ENCODE data around the gene ARPC5.

Gene ARPC5

GRCh38 chr1:183596500-183596899 lies 39.1 kb downstream of the ARPC5 start:
- TF ChIP-seq TOX (CRISPR knock-in tag; IDR thresholded peaks at IDR 0.05; ENCODE audit: borderline replicate concordance) (no peak), ARNTL (CRISPR knock-in tag; IDR thresholded peaks at IDR 0.05; ENCODE audit: borderline replicate concordance, low read depth) (no peak), SNAI2 (CRISPR knock-in tag; IDR thresholded peaks at IDR 0.05) (no peak), ISL1 (CRISPR knock-in tag; IDR thresholded peaks at IDR 0.05) (no peak), CREB5 (CRISPR knock-in tag; IDR thresholded peaks at IDR 0.05; ENCODE audit: low read depth) (no peak), ZNF565 (CRISPR knock-in tag; conservative IDR thresholded peaks at IDR 0.05; ENCODE audit: low read depth) (no peak), ZNF70 (CRISPR knock-in tag; IDR thresholded peaks at IDR 0.05) (no peak), ZNF8 (CRISPR knock-in tag; IDR thresholded peaks at IDR 0.05) (no peak), OSR1 (CRISPR knock-in tag; IDR thresholded peaks at IDR 0.05) (no peak), TCF4 (CRISPR knock-in tag; IDR thresholded peaks at IDR 0.05; ENCODE audit: borderline replicate concordance) (no peak), ZFP3 (CRISPR knock-in tag; IDR thresholded peaks at IDR 0.05) (no peak), GLIS3 (CRISPR knock-in tag; IDR thresholded peaks at IDR 0.05) (no peak), POU6F1 (CRISPR knock-in tag; IDR thresholded peaks at IDR 0.05; ENCODE audit: borderline replicate concordance, low read depth) (no peak), ZC3H10 (CRISPR knock-in tag; IDR thresholded peaks at IDR 0.05) (no peak), BACH2 (CRISPR knock-in tag; IDR thresholded peaks at IDR 0.05; ENCODE audit: borderline replicate concordance) (no peak), ZFP30 (CRISPR knock-in tag; IDR thresholded peaks at IDR 0.05) (no peak), PPARA (CRISPR knock-in tag; IDR thresholded peaks at IDR 0.05; ENCODE audit: borderline replicate concordance) (no peak), CSRNP3 (CRISPR knock-in tag; IDR thresholded peaks at IDR 0.05) (no peak), RARB (CRISPR knock-in tag; IDR thresholded peaks at IDR 0.05) (no peak), TSHZ2 (CRISPR knock-in tag; IDR thresholded peaks at IDR 0.05) (no peak)
- ATAC-seq = no peak

- no peak for ATAC-seq
- TF ChIP-seq ZFP30 (CRISPR knock-in tag; IDR thresholded peaks at IDR 0.05) = no peak
Observed at GRCh38 chr1:183595537-183595936, 40.0 kb downstream of the ARPC5 start.

GRCh38 chr1:183593356-183593755 lies 42.2 kb downstream of the ARPC5 start:
- TF ChIP-seq TSHZ2 (CRISPR knock-in tag; IDR thresholded peaks at IDR 0.05) (no peak), ZFP3 (CRISPR knock-in tag; IDR thresholded peaks at IDR 0.05) (no peak), CSDC2 (CRISPR knock-in tag; IDR thresholded peaks at IDR 0.05) (no peak), SNAI2 (CRISPR knock-in tag; IDR thresholded peaks at IDR 0.05) (no peak), POU6F1 (CRISPR knock-in tag; IDR thresholded peaks at IDR 0.05; ENCODE audit: borderline replicate concordance, low read depth) (no peak), BACH2 (CRISPR knock-in tag; IDR thresholded peaks at IDR 0.05; ENCODE audit: borderline replicate concordance) (no peak), ZNF70 (CRISPR knock-in tag; IDR thresholded peaks at IDR 0.05) (no peak), PPARA (CRISPR knock-in tag; IDR thresholded peaks at IDR 0.05; ENCODE audit: borderline replicate concordance) (no peak), ZFP30 (CRISPR knock-in tag; IDR thresholded peaks at IDR 0.05) (no peak), OSR1 (CRISPR knock-in tag; IDR thresholded peaks at IDR 0.05) (no peak), ZNF8 (CRISPR knock-in tag; IDR thresholded peaks at IDR 0.05) (no peak), ISL1 (CRISPR knock-in tag; IDR thresholded peaks at IDR 0.05) (no peak), TOX (CRISPR knock-in tag; IDR thresholded peaks at IDR 0.05; ENCODE audit: borderline replicate concordance) (no peak), ARNTL (CRISPR knock-in tag; IDR thresholded peaks at IDR 0.05; ENCODE audit: borderline replicate concordance, low read depth) (no peak), TCF4 (CRISPR knock-in tag; IDR thresholded peaks at IDR 0.05; ENCODE audit: borderline replicate concordance) (no peak), ZNF565 (CRISPR knock-in tag; conservative IDR thresholded peaks at IDR 0.05; ENCODE audit: low read depth) (no peak), PATZ1 (CRISPR knock-in tag; IDR thresholded peaks at IDR 0.05; ENCODE audit: borderline replicate concordance) (no peak), ESRRG (CRISPR knock-in tag; IDR thresholded peaks at IDR 0.05) (no peak)
- no peak; the same call in 2 of the 3 replicates for ATAC-seq

All from SK-N-SH treated with all-trans-retinoic acid at 6 μM for 48 hours (cell line).